T-helper 22 cell (primary cell): ENCODE measurements around the gene NFKB2.
A peak's percentile ranks its signal among the peaks of the same experiment; 100 is the strongest.

Experiments
- DNase-seq: peaks from one replicate; pipeline ENCODE4 v3.0.0-alpha.2; 2020; ENCODE audit warnings: low read depth

The NFKB2 gene

DNA sequence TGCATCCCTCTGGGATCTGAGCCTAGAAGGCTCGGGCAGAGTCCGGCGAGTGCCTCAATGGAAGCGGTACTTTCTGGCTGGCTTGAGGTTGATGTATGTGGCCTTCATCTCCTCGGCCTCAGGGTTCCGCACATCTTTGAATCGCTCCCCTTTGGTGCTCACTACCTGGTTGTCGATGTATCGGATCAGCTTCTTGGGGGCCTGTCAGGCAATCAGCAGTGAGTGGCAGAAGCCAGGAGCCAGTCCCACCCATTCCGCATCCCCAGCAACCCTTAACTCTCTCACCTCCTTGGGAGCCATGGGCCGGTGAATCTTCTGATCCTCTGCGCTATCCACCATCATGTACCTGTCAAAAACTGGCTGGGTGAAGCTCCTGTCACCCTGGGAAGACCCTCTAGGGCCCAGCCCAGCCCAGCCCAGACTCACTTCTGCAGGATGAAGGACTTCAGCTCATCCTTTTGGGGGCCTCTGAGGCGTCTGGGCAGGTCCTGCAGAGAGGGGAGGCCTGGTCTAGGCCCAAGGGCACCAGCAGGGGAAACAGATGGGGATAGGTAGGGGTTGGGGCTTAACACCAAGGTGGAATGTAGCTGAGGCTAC lies 28.0 kb downstream of the NFKB2 start:
- no peak for DNase-seq

DNA sequence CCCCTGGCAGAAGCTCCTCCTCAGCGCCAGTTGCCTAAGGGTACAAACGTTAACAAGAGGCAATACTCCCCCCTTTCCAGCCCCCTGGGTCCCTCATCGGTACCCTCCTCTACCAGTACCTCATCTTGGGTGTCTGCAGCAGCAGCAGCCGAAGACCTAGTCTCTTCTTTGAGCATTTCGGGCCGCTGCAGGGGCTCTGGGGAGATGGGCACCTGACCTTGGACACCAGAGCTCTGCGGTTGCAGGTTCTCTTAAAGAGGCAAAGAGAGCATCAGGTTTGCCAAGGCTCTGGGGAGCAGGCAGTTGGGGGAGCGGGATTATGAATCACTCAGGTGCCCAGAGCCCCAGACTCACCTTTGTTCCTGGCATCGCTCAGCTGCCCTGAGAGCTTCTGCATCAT lies 28.6 kb downstream of the NFKB2 start:
- DNase-seq, result no peak

DNA sequence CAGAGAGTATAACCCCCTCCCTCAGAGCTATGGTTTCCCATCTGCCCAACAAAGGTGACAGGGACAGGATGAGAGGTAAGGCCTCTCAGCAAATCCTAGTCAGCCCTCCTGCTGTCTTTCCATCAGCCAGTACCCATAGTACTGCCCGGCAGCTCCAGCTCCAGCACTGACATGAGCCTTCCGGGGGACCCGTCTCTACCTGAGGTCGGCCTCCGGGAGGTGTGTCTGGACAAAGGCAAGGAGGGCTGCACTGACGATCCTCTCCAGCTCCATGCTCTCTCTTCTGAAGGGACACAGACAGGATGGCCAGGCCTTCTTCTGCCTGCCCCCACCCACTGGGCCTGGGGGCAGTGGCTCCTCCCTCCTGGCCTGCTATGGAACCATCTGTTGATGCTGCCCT lies 29.4 kb downstream of the NFKB2 start:
- DNase-seq, result no peak

DNA sequence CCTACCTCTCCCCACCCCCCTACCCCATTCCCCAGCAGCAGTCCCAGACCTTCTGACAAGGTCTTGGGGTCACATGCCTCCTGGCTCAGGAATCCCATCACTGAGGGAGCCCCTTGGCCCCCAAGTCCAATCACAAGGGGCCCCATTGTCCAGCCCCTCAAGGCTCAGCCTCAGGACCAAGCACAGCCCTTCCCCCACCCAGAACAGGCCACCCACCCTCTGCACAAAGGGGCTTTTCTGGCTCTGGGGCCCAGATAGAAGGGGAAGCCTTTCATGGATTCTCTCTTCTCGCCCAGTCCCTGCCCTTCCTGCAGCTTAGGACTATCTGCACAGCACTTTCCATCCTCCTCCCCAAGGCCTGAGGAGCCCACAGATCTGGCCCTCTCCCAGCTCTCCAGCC lies 29.9 kb downstream of the NFKB2 start:
- no peak for DNase-seq

DNA sequence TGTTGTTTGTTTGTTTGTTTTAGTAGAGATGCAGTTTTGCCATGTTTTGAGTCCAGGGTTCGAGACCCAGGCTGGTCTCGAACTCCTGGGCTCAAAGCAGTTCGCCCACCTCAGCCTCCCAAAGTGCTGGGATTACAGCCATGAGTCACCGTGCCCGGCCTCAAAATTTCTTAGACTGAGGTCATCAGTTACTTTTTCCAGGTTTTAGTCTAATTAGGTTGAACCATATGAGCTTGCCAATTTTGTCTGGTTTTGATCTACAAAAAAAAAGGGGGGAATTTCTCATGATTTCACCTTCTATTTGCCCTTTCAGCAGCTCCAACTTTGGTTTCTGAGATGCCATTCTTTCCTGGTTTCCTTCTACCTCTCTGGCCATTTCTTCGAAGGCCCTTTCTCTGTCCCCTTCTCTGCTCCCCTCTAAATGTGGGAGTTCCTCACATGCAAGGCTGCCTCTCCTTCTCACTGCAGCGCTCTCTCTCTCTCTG lies 31.3 kb downstream of the NFKB2 start:
- no peak for DNase-seq

DNA sequence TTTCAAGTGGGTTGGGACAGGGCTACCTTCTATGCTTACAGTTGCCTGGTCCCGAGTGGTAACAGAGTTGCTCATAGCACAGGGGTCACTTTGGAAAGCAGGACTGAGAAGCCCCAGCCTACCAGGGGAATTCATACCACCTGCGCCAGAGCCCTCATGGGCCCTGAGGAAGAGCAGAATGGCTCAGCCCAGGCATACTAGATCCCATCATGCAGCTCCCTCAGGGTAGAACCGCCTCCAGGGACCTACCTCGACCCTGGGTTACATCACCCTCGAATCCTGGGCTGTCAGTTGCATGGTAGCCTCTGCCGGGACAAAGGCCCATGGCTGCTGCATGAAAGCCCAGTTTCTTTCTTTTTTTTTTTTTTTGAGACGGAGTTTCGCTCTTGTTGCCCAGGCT lies 34.0 kb downstream of the NFKB2 start:
- no peak for DNase-seq

DNA sequence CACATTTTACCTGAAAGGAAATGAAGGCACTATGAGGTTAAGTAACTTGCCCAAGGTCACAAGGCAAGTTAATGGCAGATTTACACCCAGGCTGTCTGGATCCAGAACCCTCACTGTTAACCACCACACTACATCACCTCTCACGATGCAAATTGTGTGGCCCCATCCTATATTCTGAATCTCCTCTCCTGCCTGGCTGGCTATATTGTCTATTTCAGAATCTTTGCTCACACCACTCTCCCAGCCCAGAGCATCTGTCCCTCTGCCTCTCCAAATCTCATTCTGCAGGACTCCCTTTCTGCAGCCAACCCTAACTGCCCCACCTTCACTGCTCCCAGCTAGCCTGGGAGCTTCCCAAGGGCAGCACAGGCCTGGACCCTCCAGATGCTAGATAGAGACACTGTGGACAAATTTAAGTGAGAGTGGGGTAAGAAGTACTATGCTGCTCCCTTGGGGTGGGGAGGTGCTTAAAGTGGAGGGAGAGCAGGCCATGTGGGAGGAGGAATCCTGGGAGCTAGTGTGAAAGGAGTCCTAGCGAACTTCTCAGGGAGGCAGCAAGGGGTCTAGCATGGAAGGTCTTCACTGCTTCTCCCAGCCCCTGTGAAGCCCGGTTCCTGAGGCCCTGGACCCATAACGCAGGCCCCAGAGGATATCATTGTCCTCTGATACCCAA lies 36.1 kb downstream of the NFKB2 start:
- no peak for DNase-seq

DNA sequence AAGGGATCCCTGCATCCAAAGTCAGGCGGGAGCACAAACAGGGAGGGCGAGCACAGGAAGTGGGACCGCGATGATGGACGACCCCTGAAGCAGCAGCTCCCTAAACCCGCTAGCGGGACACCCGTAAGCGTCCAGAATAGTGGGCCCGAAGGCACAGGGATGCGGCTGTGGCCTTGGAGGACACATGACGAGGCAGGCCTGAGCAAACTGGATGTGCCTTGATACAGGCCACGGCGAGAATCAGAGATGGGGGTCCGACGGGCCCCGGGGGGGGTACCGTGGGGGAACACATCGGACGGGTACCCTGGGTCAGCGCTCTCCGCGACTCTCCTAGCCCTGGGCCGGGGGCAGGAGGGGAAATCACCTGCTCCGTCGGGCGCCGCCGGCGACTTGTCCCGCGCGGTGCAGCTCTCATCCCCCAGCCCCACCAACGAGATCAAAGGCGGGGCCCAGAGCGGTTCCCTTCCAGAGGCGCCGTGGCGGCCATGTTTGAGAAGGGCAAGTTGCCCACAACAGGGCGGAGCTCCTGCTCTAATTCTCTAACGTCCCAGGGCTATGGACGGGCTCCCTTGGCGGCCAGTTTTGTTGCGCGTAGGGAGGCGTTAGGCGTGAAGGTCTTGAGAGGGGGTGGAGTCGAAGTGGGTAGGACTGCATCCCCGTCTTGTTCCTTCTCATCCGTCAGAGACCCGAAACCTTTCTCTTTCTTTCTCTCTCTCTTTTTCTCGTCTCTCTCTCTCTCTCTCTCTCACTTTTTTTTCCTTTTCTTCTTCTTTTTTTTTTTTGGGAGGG lies 36.9 kb downstream of the NFKB2 start, which contains the start of gene CUEDC2:
Gene CUEDC2, minus strand, starts transcription at position 413 of the 789 bp plus-strand sequence. CDS start 7,386 bp downstream, outside the sequence.
- peak; percentile 90 for DNase-seq

DNA sequence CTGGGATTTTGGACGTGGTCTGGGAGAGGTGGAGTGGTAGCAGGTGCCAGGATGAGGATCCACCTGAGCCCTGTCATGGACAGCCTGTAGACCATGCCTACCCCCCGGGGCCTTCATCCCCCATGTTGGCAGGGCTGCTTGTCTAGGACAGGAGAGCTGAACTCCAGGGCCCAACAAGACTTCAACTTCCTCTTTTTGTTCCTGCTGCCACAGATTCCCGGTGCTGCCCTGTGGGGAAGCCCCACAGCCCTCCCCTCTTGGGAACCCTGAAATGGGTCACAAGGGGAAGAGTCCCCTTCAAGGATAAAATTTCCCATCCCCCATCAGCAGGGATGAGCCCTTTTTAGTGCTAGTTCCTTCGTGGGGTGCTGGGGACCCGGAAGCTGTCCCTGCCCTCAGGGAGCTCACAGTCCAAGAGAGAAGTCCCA lies 38.1 kb downstream of the NFKB2 start:
- DNase-seq, result no peak

DNA sequence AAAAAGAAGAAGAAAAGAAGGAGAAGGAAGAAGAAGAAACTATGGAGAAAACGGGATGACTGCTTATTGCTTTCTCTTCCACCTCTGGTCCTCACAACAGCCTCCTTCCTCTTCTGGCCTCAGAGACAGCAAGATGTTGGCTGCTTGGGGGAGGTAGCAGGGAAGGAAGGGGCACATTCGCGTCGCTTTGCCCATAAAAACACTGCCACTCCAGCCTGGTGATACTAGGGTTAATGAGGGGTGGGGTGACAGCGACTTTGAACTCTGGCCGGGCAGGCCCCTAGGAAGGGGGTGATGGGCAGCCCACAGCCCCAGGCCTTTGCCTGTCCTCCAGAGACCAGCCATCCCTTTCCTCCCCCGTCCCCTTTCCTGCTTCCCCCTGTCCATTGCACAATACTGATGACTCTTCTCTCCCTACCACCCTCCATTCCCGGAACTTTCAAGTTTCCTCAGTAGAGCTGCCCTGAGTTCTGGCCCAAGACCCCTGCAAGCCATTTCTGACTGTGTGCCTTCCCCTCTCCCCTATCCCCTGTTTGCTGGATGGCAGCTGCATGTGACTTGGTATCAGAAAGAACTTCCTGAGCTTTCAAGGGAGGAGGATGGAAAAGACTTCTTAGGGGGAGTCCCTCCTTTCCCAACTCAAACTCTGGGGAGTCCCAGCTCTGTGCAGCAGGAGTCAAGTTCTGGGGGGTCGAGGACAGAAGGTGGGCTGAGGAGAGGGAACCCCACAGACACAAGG lies 39.1 kb downstream of the NFKB2 start:
- no peak for DNase-seq

DNA sequence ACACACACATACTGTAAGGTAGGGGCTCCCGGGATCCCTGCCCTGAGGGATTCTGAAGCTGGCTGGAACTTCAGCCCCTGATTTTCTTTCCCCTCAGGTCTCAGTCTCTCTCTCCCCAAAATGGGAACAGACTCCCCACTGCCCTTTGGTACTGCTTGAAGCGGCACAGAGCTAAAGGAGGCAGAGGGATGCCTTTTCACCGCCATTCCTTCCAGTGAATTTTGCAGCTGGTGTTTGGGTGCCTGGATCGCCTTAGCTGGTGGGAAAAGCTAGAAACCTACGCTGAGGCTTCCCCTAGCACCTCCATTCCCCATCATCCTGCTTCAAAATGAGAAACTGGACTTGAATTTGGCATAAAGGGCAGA lies 39.6 kb downstream of the NFKB2 start:
- no peak for DNase-seq

DNA sequence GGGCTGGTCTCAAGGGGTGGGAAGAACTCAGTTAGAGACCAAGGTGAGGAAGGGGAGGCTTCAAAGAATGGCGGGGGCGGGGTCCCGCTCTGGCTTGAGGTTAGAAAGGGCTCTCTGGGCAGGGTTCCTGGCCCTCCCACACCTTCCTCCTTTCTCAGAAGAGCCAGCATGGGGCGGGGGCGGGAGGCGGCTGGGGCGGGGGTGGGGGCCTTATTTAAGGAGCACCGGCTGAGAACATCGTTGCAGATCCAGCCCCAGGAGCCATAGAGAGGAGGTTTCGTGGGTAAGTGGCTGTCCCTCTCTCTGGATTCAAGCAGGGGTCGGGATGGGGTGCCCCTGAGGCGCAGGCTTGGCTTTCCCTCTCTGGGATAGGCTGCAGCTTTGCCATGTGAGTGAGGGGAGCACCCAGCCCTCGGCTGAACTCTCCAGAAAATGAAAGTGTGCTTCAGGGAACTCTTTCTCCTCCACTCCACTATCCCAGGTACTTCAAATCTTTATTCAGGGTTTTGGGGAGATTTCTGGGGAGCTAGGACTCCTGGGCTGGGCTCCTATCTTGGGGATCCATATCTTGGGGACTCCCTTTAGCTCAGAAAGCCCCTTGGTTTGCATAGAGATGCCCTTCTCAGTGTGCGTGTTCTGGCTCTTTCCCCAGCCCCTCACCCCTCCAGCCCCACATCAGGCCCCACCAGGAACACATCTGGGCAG lies 40.2 kb downstream of the NFKB2 start:
- DNase-seq, result no peak

DNA sequence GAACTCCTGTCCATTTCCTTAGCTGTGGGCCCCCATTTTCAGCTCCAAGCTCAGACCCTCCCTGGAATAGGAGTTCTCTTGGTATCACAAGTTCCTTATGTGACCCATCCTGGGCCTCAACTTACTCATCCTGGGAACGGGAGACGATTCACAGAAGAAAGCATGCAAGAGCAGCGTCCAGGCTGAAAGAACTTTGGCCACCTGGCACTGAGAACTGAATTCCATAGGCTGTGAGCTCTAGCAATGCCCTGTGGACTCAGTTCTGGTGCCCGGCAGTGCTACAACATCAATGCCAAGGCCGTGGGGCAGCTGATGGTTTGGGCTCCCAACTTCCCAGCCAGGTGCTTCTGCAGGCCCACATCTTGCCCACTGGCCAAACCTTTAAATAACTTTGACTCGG lies 40.8 kb downstream of the NFKB2 start:
- DNase-seq, result no peak

DNA sequence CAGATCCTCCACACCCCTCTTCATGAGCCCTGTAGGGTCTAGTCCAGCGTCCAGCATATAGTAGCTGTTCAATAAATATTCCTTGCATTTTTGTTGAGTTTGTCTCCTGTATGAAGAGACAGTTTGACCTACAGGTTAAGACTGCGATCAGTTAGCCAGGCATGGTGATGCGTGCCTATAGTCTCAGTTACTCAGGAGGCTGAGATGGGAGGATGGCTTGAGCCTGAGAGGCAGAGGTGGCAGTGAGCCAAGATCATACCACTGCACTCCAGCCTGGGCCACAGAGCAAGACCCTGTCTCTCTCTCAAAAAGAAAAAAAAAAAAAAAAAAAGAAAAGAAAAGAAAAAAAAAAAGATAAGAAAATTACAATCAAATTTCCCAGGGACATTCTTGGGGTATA lies 42.0 kb downstream of the NFKB2 start:
- DNase-seq, result no peak

DNA sequence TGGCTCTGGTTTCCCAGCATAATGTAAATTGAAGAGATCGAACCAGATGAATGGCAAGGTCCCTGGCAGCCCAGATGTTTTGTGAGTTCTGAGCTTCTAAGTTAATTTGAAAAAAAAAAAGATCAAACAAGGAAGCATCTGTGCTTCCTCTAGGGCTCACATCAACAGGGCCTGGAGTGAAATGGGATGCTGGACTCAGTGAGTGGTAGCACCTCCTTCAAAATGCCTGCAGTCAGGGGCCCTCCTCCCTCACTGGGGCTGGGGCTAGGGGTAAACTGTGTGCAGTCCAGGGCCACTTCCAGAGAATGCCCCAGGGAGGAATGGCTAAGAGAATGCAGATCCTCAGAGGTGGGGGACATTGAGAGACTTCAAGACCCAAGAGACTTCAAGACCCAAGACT lies 42.9 kb downstream of the NFKB2 start:
- DNase-seq, result no peak

DNA sequence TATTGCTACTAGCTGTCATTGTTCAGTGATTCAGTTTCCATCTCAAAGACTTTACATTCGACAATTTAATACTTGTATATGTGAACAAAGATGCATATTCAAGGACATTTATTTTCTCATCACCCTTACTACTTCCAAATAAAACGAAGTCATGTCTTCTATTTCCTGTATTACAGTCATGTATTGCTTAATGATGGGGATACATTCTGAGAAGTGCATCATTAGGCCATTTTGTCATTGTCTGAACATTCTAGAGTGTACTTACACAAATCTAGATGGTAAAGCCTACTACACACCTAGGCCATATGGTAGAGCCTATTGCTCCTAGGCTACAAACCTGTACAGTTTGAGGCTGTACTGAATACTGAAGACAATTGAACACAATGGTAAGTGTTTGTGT lies 49.3 kb downstream of the NFKB2 start:
- no peak for DNase-seq

DNA sequence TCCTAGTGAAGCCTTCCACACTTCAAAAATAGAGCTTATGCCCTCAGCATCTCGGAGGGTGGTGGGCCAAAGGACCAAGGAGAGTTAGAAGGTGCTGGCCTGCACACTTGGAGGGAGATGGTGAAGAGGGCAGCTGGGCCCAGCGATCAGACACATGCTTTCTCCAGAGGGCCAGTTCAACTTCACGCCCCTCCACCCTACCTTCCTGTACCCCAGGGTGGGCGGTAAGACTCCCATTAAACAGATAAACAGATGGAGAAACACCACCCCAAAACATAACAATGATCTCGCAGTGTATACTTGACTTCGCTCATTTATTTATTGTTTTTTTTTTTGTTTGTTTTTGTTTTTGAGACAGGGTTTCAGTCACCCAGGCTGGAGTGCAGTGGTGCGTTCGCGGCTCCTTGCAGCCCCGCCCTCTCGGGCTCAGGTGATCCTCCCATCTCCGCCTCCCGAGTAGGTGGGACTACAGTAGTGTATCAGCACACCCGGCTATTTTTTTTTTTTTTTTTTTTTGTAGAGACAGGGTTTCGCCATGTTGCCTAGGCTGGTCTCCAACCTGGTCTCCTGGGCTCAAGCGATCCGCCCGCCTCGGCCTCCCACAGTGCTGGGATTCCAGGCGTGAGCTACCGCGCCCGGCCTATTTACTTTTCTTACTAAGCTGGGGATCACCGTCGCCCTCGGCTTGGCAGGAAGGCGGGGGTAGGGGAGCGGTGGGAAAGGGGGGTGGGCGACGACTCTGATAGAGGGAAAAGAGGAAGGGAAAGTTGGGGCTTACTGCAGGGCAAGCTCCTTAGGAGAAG lies 54.0 kb downstream of the NFKB2 start:
- DNase-seq, result peak; percentile 77

DNA sequence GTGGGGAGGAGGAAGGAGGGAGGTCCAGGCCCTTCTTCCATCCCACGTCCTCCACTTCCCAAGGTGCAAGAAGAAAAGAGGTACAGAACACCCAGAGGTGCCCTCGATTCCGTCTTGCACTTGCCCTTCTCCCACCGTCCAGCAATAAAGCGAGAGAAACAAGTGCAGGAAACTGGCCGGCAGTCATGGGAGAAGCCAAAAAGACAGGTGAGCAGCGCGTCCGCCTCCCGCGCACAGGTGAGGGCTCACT lies 54.5 kb downstream of the NFKB2 start:
- DNase-seq, result no peak

DNA sequence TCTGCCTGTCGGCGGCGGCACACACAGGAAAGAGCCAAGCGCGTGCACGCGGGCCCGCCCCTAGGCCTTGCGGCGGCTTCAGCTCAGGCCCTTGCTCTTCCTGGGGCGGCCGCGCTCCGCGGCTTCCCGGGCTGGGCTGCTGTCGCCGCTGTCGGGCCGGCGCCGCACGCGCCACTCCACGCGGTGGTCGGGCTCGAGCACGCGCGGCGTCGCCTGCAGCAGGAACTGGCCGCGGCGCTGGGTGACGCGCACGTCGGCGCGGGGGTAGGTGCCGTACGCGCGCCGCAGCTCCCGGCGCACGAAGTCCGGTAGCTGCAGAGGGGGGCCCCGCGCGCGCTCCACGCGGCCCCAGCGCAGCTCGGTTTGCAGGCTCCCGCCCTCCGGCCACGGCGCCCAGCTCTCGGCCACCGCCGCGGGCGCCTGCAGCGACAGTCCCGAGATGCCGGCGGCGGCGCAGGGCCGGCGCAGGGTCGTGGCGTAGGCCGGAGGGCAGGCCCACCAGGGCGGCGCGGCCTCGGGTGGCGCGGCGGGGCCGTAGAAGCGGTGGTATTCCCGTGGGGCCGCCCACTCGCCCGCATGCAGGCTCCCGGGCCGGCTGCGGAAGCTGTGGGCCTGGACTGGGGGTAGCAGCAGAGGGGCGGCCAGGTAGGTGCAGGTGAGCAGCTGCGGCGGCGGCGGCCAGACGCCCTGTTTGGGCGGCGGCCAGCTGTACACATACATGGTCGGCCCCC lies 55.0 kb downstream of the NFKB2 start:
- DNase-seq, result peak; percentile 81

DNA sequence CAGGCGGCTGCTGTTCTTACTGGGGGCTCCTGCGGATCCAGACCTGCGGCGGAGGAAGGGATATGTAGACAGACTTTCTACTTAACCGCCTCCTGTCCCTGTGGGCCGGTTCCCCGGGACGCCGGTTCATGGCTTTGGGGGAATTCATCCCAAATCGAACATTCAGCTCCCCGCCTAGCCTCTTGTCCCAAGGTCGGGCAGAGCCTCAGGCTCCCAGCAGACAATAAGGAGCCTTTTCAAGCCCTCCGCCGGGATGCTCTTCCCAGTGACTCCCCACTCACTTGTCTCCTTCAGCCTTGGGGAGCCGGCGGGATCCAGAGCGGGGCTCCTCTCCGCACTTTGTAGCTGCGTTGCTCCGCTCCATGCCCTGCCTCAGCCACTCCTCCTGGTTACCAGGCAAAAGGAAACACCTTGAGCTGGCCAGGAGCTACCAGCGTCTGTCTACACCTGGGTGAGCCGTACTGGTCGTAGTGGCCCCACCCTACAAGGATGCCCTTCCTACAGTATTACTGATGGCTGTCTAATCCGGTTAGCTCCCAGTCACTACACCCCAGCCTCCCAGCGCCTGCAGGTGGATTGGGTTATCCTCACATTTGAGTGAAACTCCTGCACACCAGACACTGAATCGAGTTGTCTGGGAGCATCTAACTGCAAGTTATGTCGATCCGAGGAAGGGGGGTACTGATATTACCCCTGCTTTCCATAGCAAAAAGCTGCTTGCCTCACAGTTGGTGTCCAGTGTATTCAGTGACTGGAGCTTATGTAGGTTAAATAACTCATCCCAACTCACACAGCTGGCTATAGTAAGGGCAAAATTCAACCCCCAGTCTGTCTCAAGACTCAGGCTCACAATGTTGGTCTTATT lies 55.8 kb downstream of the NFKB2 start, which contains the start of gene C10orf95:
Gene C10orf95, minus strand, starts transcription at position 439 of the 865 bp plus-strand sequence. CDS start 450 bp downstream, outside the sequence.
- no peak for DNase-seq
